ENCODE data around the gene MAGEF1.

MAGEF1 gene

DNA sequence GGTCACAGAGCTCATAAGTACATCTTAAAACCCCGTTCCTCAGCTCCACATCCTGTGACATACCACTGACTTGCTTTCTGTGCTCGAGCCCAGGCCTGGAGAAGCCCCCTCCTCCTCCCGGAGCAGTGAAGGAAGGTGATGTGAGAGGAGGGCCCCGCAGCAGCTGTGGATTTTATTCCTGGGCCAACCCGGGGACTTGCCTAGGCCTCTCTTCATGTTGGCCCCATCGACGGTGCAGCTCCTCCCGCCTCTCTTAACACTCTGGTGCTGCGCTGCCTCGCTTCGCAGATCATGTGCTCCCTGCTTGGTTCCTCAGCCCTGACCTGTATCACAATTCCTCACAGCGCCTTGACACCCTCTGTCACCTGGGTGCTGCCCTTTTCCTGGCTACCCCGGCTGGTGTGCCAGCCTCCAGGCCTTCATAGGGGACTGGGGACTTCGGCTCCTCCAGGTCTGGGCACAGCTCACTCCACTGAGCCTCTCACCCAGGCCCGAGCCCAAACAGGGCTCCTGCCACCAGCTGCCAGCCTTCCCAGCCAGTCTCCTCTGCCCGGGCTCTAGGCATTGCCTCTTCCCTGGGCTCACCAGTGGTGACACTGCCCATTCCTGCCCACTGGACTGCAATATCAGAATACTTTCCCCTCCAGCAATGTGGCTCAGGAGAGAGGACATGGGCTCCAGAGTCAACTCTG, 21.5 kb downstream of the MAGEF1 start:
- no peak for DNase-seq (ENCODE audit: low read depth, low spot score)

DNA sequence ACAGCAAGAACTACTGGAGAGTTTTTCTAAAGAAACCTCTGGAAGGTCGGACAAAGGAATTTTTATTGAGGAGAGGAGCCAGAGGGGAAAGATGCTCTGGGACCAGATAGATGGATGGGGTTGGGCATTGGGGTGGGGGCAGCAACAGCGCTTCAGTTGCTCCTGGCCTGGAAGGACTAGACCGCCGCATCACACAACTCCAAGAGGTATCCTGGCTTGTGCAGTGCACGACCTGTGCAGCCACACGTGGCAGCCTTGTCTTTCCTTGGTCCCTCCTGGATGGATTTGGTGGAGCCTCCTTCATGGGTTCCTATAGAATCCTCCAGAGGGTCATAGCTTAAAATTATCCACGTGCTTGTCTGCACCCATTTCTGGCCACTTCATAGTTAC, 23.0 kb downstream of the MAGEF1 start:
- no peak for DNase-seq (ENCODE audit: low read depth, low spot score)

DNA sequence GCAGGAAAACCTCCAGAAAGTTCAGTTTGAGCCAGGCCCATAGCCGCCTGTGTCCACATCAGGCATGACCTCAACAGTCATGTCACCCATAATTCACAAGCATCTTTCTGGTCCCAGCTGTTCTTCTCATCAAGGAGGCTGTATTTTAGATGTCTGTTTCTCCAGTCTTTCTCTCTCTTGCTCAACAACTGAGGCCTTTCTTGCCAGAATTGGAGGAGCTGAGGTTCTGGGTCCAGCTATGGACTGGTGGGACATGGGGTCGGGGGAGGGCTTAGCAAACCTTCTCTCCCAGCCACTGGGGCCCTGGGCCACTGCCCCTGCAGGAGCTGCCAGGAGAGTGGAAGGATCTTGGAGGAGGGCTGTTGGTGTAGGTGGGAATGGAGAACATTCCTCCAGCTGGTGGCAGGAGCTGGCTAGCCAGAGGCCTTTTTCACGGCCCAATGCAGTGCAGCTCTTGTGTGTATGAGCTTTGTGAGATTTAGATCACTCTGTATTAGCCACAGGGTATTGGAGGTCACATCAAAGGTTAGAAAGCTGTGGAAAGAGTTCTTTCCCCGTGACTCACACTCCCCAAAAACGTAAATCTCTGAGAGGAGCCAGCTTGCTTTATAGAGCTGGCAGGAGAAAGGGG, 23.5 kb downstream of the MAGEF1 start:
- no peak for DNase-seq (ENCODE audit: low read depth, low spot score)

DNA sequence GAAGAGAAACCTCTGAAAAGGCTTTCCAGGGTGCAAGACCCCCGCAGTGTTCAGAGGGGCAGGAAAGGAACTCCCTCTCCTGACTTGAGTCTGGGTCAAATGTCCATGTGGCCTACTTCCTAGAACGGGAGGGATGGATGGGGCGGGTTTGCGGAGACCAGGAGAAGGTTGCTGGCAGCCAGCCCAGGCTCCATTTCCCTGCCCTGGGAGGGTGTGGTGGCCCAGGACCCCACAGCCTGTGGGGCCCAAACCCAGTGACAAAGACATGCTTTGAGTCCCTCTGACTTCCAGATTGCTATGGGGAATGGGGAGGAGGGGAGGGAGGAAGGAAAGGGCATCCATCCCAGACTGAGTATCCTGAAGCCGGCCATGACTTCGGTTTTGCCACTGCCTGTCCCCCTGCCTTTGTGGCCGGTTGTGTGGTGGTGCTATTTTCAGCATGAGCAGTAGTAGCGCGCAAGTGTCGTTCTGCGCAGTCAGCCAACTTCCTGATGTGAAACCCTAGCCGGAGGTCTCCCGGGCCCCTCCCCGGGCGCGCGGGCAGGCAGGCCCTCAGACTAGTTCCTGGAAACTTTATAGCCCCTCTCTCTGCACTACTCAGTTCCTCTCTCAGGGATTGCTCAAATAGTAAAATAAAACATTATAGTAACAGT, 24.4 kb downstream of the MAGEF1 start:
- DNase-seq (ENCODE audit: low read depth, low spot score), result no peak

DNA sequence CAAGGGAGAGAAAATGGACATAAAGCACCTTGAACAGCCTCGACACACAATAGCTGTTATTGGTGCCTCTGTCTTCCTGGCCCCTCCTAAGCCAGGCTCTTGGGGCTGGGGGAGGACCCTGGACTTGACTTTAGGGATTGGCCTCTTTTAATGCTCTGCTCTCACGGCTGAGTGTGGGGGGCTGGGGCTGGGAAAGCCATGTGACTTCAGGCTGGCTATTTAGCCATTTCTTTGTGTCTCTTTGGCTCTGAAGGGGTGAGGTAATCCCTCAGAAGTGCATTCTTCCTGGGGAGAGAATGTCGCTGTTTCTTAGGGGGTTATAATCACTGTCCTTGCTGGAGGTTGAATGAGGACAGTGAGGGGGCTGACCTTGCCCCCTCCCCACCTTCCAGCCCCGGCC, 26.2 kb downstream of the MAGEF1 start:
- no peak for DNase-seq (ENCODE audit: low read depth, low spot score)

DNA sequence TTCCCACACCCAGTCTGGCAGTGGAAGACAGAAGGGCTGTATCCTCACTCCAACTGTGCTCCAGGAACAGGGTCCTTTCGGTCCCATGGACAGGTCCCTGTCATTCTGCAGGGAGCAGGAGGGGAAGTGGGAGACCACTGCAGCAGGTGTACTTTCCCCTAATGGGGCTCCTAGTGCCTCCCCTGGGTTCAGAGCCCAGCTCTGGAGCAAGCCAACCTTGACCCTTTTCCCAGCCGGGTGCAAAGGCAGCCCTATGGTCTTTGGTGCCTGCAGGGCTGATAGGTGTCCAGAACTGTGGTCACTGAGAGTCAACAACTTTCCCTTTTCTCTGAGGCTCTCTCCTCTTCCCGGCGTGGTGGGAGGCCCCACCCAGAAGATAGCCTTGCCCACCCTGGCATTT, 26.8 kb downstream of the MAGEF1 start:
- DNase-seq (ENCODE audit: low read depth, low spot score), result no peak

DNA sequence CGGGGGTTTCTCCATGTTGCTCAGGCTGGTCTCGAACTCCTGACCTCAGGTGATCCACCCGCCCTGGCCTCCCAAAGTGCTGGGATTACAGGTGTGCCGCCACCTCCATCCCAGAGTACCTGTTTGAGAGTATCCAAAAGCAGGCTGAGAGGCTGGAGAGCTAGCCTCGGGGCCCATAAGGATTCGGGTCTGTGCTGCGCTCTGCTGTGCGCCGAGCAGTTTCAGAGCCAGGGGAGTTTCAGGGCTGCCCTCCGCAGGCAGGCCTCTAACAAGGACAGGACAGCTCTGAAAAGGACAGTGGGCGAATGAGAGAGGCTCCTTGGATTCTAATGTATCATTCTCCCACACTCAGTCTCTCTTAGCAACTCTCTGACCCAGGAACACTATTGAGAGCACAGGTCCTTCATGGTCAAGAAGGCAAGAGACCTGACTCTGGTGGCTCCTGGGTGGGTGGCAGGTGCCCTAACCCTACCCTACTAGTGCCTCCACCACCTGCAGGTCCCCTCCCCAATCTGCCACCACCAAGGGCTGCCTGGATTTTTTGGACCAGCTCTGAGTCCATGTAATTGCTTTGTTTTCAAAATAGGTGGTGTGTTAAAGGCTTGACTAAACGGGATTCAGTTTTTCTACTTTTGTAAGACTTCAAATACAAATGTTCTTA, 27.8 kb downstream of the MAGEF1 start:
- DNase-seq (ENCODE audit: low read depth, low spot score), result no peak

DNA sequence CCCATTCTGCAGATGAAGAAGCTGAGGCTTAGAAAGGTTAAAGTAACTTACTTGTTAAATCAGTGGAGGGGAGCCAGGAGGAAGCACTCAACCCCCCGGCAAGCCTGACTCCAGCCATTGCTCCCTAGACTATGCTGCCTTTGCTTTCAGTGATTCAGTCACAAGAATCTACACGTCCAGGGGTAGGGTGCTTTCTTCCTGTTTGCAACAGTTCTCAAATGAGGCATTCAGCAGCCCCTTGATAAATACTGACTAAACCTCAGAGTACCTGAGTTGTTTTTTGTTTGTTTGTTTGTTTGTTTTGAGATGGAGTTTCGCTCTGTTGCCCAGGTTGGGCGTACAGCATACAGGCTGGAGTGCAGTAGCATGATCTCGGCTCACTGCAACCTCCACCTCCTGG, 28.6 kb downstream of the MAGEF1 start:
- no peak for DNase-seq (ENCODE audit: low read depth, low spot score)

DNA sequence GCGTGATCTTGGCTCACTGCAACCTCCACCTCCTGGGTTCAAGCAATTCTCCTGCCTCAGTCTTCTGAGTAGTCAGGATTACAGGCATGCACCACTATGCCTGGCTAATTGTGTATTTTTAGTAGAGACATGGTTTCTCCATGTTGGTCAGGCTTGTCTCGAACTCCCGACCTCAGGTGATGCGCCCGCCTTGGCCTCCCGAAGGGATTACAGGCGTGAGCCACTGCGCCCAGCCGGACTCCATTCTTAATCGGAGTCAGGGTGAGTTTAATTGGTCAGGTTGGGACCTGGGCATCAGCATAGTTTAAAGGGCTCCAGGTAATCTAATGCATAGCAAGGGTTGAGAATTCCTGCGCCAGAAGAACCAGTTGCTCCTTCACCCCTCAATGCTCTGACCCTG, 29.2 kb downstream of the MAGEF1 start:
- no peak for DNase-seq (ENCODE audit: low read depth, low spot score)

DNA sequence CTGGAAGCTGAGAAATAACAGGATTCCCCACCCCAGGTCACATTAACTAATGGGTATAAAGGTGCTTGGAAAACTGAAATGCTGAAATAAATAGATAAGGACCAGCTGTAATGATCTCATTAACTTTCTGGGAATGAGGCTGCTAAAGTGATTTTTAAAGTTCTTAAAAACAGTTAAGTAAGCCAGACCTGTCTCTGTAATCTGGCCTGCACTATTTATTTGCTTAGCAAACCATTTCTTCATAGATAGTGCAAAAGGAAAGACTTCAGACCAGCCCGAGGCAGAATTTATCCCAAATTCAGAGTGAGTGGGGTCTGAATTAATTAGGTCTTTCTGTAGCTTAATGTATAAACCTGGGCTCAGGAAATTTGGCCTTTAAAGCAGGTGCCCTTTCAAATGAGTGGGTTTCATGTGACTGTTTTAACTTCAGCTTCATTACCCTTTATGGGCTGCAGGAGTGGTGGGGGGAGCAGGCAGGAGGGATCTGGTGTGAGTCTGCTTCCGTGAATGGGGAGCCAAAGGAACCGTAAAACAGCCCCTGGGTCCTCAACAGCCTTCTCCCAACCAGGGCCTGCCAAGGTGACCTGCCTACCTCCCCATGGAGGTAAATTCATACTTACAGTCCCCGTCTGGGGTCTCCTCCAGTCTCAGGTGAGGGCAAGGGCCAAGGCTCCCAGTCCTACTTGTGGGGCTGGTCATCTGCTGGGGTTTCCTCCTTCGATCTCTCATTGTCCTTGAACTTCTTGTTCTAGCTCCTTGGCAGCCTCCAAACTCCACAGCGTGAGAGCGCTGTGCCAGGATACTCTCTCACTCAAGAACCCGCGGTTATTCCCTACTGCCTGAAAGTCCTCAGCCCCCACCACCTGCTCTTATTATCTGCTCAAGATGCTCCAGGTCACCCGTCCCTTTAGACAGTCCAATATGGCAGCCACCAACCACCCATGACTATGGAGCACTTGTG, 31.2 kb downstream of the MAGEF1 start:
- no peak for DNase-seq (ENCODE audit: low read depth, low spot score)

DNA sequence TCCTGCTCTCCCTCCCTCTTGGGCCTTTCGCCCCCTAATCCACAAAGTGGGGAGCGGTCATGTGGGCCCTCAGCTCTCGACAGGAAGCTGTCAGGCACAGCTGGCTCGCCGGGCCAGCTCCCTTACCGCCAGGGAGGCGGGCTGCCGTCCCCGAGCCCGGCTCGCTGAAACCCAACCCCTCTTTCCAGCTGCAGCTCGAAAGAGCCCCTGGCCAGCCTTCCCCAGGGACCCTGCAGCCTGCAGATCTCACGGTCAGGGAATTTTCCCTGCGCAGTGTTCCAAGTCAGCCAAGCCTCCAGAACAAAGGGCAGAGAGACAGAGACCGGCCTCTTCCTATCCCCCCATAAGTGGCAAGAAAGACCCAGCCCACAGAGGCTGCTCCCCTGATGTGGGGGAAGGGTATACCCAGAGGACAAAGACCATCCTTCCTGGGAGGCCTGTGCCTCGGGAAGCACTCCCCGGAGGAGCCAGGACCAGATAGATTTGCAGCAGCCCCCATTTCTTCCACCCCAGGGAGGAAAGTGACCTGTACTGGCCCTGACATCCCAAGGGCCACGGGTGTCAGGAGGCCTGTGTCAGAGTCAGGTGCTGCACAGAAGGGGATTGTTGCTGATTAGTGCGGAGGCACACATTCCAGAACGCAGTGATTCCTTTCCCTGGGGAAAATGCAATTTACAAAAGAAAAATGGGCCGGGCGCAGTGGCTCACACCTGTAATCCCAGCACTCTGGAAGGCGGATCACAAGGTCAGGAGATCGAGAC, 32.6 kb downstream of the MAGEF1 start:
- DNase-seq (ENCODE audit: low read depth, low spot score), result no peak

DNA sequence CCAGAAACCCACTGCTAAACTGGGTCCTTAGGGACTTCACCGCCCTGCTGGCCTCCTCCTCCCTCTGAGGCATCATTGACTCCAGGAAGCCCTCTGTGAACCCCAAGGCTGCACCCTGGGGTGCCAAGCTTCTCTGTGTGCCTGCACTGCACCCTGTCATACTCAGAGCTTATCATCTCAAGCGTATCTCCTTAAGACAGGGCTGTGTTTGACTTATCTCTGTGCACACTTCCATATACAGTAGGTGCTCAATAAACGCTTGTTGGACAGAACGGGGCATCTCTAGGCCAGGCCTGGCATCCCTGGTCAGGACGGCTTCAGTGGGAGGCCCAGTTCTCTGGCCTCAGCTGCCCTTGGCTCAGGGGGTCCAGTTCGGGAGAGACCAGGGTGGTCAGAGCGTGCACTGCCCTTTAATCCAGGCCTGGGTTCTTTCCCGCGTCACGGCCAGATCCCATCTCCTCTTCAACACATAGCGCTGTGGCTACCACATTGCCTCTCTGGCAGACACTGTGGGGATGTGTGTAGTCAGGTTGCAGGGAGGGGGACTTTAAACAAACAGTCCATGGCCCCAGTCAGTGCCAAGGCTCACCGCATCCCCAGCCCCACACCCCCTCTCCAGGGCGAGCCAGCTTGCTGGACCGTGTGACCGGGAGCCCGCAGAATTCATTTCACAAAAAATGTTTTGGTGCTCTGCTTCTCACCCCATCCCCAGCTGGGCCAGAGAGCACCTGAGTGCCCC, 33.4 kb downstream of the MAGEF1 start:
- DNase-seq (ENCODE audit: low read depth, low spot score), result no peak

DNA sequence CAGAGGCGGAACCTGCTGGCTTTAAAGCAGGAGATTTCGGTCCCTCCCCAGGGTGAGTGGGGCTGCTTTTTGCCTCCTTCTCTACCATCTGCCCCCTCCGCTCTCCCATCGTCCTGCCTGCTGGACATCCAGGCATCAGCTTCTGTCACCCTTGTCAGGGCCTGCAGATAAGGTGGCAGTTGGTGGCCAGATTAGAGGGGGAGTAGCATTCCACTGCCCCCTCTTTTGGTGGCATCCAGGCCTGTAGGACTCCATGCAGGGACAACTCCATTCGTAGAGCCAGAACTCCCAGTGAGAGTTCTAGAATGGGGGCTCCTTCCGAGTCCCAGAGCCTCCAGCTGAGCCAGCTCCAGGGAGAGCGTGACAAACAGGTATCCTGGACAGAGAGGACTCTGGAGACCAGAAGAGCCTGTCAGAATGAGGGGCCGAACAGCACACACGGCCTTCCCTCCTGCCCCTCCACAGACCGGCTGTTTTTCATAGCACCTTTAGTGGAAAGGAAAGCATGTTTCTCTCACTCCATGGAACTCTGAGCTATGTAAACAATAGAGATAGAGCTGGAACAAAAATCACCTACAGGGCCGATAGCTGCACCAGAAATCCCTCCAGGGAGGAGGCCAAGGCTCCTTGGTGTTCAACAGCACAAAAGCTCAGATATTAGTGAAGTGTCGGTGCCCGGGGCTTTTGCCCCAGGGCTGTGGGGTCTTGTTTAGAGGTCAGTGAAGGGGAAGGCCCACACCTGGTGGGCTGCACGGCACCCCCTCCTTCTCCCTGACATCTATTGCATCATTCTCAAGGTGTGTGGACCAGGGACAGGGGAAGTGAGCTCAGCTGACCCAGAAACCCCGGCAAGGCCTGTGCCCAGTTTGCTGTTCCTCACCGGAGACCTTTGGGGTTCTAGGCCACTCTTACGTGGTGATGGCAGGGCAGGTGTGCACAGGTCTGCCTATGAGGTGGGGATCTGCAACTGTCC, 34.2 kb downstream of the MAGEF1 start:
- no peak for DNase-seq (ENCODE audit: low read depth, low spot score)

DNA sequence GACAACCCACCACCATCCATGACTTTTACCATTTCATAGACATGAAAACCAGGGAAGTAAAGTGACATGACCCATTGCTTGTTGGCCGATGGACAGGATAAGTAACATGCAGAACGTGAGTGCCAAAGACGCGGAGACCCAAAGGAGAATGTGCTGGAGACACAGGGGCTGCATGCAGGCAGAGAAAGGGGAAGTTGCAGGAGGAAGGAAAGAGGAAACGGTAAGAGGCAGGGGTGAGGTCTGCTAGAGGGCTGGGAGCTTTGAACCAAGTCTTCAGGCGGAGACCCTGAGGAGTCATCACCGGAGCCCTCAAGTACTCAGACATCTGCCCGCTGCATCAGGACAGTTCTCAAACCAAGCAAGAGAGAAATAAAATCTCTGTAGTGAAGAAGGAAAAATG, 34.9 kb downstream of the MAGEF1 start:
- DNase-seq (ENCODE audit: low read depth, low spot score), result no peak

DNA sequence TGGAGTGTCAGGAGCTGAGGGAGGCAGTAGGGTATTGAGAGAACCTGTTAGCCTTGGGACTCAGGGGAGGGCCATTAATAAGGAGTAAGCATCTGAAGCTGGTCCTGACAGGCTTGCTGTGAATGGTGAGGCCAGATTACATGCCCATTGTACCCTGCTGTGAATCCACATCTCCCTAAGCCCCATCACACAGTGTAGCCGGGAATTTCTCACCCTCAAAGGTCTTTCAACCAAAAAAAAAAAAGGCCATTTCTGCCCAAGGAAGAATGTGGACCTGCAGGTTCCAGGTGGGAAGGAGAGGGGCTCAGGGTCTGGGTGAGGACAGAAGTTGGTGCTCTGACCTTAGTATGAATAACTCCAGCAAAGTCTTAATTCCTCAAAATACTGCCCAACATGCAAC, 37.2 kb downstream of the MAGEF1 start:
- DNase-seq (ENCODE audit: low read depth, low spot score), result no peak

DNA sequence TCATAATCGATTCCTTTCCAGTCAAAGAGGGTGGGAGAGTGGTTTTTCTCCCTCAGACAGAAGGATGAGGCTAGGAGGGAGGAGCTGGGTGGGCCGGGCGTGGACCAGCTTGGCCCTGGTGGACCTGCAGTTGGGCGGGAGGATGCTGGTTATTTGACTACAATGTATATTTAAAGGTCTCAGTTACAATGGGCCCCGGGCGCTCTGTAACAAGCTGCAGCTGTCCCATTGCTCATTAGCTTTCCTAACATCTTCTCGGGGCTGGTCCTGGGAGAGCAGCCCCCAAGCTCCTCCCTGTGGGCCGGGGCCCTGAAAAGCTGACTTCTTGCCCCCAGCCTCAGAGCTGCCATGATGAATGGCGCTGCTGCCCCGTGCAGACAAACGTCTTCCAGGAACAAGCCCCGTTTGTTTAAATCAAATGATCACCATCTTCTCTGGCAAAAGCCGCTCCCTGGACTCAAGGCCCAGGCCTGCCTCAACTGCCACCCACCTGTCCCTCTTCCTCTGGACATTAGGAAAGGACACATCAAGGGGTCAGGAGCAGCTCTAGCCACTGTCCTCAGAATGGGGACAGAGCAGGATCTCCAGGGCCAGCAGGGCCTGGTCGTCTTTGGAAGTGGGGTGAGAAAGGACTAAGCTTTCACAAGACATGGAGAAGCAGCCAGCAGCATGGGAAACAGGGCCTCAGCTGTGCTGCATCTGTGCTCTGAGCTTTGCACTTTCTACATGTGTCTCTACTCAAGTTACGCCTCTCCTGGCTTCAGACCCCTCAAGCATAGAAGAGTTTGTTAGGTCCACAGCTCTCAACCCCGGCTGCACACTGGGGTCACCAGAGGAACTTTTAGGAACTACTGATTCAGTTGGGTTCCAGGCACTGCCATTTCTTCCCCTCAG, 38.6 kb downstream of the MAGEF1 start:
- DNase-seq (ENCODE audit: low read depth, low spot score), result no peak

DNA sequence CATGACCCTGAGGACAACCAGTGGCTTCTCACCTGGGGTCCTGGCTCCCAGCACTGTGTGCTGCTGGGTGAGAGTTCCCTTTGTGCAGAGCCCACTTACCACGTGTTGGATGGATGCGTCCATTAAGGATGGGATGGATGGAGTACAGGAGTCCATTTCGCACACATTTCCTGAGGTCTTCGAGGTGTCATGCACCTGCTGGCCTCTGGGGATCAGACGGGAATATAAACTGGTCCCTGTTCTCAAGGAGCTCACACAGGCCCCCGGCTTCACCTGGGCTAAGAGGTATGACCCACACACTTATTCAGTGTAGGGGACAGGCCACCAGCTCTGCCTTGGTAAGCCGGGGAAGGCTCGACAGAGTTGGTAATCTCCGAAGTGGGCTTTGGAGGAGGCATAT, 39.5 kb downstream of the MAGEF1 start:
- no peak for DNase-seq (ENCODE audit: low read depth, low spot score)

DNA sequence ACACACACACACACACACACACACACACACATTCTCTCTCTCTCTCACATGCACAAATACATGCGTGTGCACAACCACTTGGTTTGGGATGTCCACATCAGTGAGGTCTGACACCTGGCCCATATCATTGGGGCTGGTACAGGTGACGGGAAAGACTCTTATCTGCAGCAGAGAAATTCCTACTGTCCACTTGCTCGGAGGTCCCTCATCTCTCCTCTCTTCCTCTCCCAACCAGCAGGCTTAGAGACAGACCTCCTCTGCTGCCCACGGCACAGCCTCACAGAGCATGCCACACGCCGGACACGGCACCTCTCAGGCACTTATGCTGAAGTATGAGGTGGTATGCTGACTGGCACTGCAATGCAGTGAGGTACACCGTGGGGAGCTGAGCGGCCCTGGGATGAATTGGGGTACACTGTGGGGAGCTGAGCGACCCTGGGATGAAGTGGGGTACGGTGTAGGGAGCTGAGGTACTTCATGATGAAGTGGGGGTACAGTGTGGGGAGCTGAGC, 41.7 kb downstream of the MAGEF1 start:
- no peak for DNase-seq (ENCODE audit: low read depth, low spot score)
